NAMALWA (cell line): ENCODE measurements around the gene TBC1D9.
"Not testable (repeated sequence)": the region's sequence is repeated elsewhere in the genome, so short reads cannot be mapped to it uniquely, and the experiment has no call there.

Source experiments
- DNase-seq: peaks from one replicate; pipeline ENCODE4 v3.0.0-alpha.2; 2015; ENCODE audit warnings: low spot score

Gene TBC1D9

GRCh38 chr4:140756319-140757231 lies at the start of gene TBC1D9:
Gene TBC1D9 (minus strand): TSS chr4:140756385. CDS start chr4:140756045, 340 bp downstream.
- DNase-seq, result peak; percentile 18

- no peak for DNase-seq
These were observed 49.1 kb upstream of the TBC1D9 start for GRCh38 chr4:140805293-140805692.

- DNase-seq, result no peak
These were observed 46.4 kb upstream of the TBC1D9 start for GRCh38 chr4:140802591-140802990.

- DNase-seq, result peak; percentile 45
These were observed 44.5 kb upstream of the TBC1D9 start for GRCh38 chr4:140800666-140801065.

- DNase-seq, result no peak
These were observed 43.6 kb upstream of the TBC1D9 start for GRCh38 chr4:140799686-140800225.

GRCh38 chr4:140793291-140793690 lies 37.1 kb upstream of the TBC1D9 start:
- DNase-seq, result no peak

GRCh38 chr4:140790765-140791164 lies 34.6 kb upstream of the TBC1D9 start:
- peak; percentile 94 for DNase-seq

GRCh38 chr4:140790171-140790570 lies 34.0 kb upstream of the TBC1D9 start:
- no peak for DNase-seq

GRCh38 chr4:140789759-140790158 lies 33.6 kb upstream of the TBC1D9 start:
- DNase-seq, result no peak

- not testable (repeated sequence) for DNase-seq
These were observed 26.6 kb upstream of the TBC1D9 start for GRCh38 chr4:140782787-140783186.

GRCh38 chr4:140781596-140781995 lies 25.4 kb upstream of the TBC1D9 start:
- no peak for DNase-seq

- DNase-seq, result no peak
These were observed 21.7 kb upstream of the TBC1D9 start for GRCh38 chr4:140777894-140778293.

GRCh38 chr4:140777386-140777785 lies 21.2 kb upstream of the TBC1D9 start:
- no peak for DNase-seq

- DNase-seq, result no peak
These were observed 20.4 kb upstream of the TBC1D9 start for GRCh38 chr4:140776556-140776955.

- DNase-seq, result no peak
These were observed 18.8 kb upstream of the TBC1D9 start for GRCh38 chr4:140774956-140775355.

- no peak for DNase-seq
These were observed 18.3 kb upstream of the TBC1D9 start for GRCh38 chr4:140774510-140774909.

GRCh38 chr4:140769209-140769608 lies 13.0 kb upstream of the TBC1D9 start:
- DNase-seq, result no peak

GRCh38 chr4:140764785-140765392 lies 8.7 kb upstream of the TBC1D9 start:
- DNase-seq, result no peak

- DNase-seq, result no peak
These were observed 6.0 kb upstream of the TBC1D9 start for GRCh38 chr4:140762202-140762601.

GRCh38 chr4:140757232-140757630 lies 1.0 kb upstream of the TBC1D9 start:
- DNase-seq, result no peak

- no peak for DNase-seq
These were observed 339 bp downstream of the TBC1D9 start for GRCh38 chr4:140755774-140756318.

- DNase-seq, result no peak
These were observed 1.0 kb downstream of the TBC1D9 start for GRCh38 chr4:140754918-140755773.
